Naive thymus-derived CD4-positive, alpha-beta T cell (primary cell): Measurements from ENCODE around the gene ARHGAP24. TPM values are rescaled to one million over a fixed set of nuclear protein-coding genes. Genes with fewer than 3 reads are reported as not detected.

ENCODE experiments used
- ATAC-seq: fragments of 150-1000 bp; cut with Tn5 transposase; 2 replicates; pipeline ENCODE4 v1.10.0; 2021; ENCODE audit warnings: mild to moderate bottlenecking, moderate library complexity
- CTCF ChIA-PET: fragments of 350-600 bp; sonication (Branson Sonifier 250); formaldehyde crosslinking; loops from one replicate; lab custom pipeline; 2021; ENCODE audit warnings: antibody characterized with exemption; lab: Charles Lee
- POLR2A ChIA-PET: fragments of 350-600 bp; sonication (Branson Sonifier 250); formaldehyde crosslinking; loops from one replicate; lab custom pipeline; 2021; ENCODE audit warnings: antibody characterized with exemption, inconsistent platforms; lab: Charles Lee
- DNase-seq, 9 donors: peaks; one replicate each; pipeline versions ENCODE4 v3.0.0 to v3.0.0-alpha.2; 2020 to 2022; ENCODE audit warnings: mixed read lengths in 1 of 9
- H3K27ac ChIP-seq: one replicate; pipeline ENCODE4 v1.7.0; 2013; ENCODE audit warnings: mild to moderate bottlenecking, low read depth, low read length, moderate library complexity
- H3K27me3 ChIP-seq, 2 donors: one replicate each; pipeline ENCODE4 v1.7.0; 2013; ENCODE audit warnings: low read length in 2 of 2, mild to moderate bottlenecking in 2 of 2, moderate library complexity in 2 of 2; ENCODE audit not compliant: control insufficient read depth in 2 of 2, insufficient read depth in 2 of 2
- H3K36me3 ChIP-seq, 3 experiments: 1 replicate in 2 of 3; 2 replicates in 1 of 3; pipeline ENCODE4 v1.7.0; 2013; ENCODE audit warnings: low read length in 3 of 3, mild to moderate bottlenecking in 3 of 3, moderate library complexity in 1 of 3; ENCODE audit not compliant: insufficient read depth in 3 of 3, control insufficient read depth in 2 of 3
- H3K4me1 ChIP-seq, 2 donors: one replicate each; pipeline ENCODE4 v1.7.0; 2013; ENCODE audit warnings: low read length in 2 of 2, mild to moderate bottlenecking in 2 of 2, moderate library complexity in 1 of 2; ENCODE audit not compliant: control insufficient read depth in 2 of 2, insufficient read depth in 2 of 2
- H3K4me3 ChIP-seq: 2 replicates; pipeline ENCODE4 v1.7.0; 2013; ENCODE audit warnings: mild to moderate bottlenecking, low read length
- H3K9me3 ChIP-seq, 3 experiments: 1 replicate in 2 of 3; 2 replicates in 1 of 3; pipeline ENCODE4 v1.7.0; 2013; ENCODE audit warnings: low read length in 3 of 3; ENCODE audit not compliant: control insufficient read depth in 2 of 3
- H3K27ac Mint-ChIP-seq, 9 donors: one replicate each; pipeline ENCODE4 v1.8.0; 2020 to 2022; ENCODE audit warnings: mixed read lengths in 9 of 9, mild to moderate bottlenecking in 8 of 9, moderate library complexity in 5 of 9, inconsistent platforms in 2 of 9
- H3K27me3 Mint-ChIP-seq, 5 donors: one replicate each; pipeline ENCODE4 v1.8.0; 2021 to 2022; ENCODE audit warnings: mixed read lengths in 5 of 5, mild to moderate bottlenecking in 1 of 5
- H3K36me3 Mint-ChIP-seq, 5 donors: one replicate each; pipeline ENCODE4 v1.8.0; 2020 to 2022; ENCODE audit warnings: mixed read lengths in 5 of 5, mild to moderate bottlenecking in 3 of 5, inconsistent platforms in 1 of 5
- H3K4me1 Mint-ChIP-seq, 7 donors: one replicate each; pipeline ENCODE4 v1.8.0; 2020 to 2022; ENCODE audit warnings: mixed read lengths in 7 of 7, mild to moderate bottlenecking in 3 of 7, inconsistent platforms in 1 of 7
- H3K4me3 Mint-ChIP-seq, 10 donors: one replicate each; pipeline ENCODE4 v1.8.0; 2020 to 2022; ENCODE audit warnings: mild to moderate bottlenecking in 10 of 10, mixed read lengths in 10 of 10, moderate library complexity in 6 of 10, inconsistent platforms in 2 of 10
- H3K9me3 Mint-ChIP-seq, 11 donors: one replicate each; pipeline ENCODE4 v1.8.0; 2020 to 2022; ENCODE audit warnings: mixed read lengths in 11 of 11, mild to moderate bottlenecking in 4 of 11, inconsistent platforms in 1 of 11, moderate library complexity in 1 of 11
- intact Hi-C, 2 donors: fragments of 100-400 bp; cut with micrococcal nuclease; formaldehyde crosslinking; loops; one replicate each; pipeline ENCODE4 v1.15.1; 2023
- polyA plus RNA-seq, 2 donors: library from polyadenylated mRNA; unstranded; fragments of 300-500 nt; fragmentation: Illumina TruSeq; gene quantifications; one replicate each; pipeline ENCODE4 v1.2.3, GENCODE V29; 2021
- total RNA-seq, 6 experiments: library from RNA in 5 of 6; stranded (reverse) in 5 of 6; gene quantifications; 1 replicate in 5 of 6; 2 replicates in 1 of 6; pipeline ENCODE4 v1.2.3 and lab custom pipeline; 2021 to 2026

Gene ARHGAP24
- total and polyA plus RNA-seq, 7 experiments from 2014 or later = 0.41 to 12.7 (median 1.3) TPM; not detected in 3

- Mint-ChIP-seq H3K27ac (no peak overlapping the region), H3K9me3 (peaks cover 0 to 4% (median 0%) of the 10 kb centered on the region in 11 donors), H3K27me3 (no peaks in the 10 kb centered on the region), H3K4me1 (no peaks in the 10 kb centered on the region), H3K4me3 (no peak overlapping the region), H3K36me3 (no peaks in the 10 kb centered on the region)
- POLR2A ChIA-PET = no interaction called here
- Histone ChIP-seq H3K27ac (no peak overlapping the region), H3K36me3 (no peaks in the 10 kb centered on the region), H3K9me3 (no peaks in the 10 kb centered on the region), H3K4me3 (no peak overlapping the region), H3K27me3 (no peaks in the 10 kb centered on the region), H3K4me1 (no peaks in the 10 kb centered on the region)
- ATAC-seq (no peak), DNase-seq (no peak)
- CTCF ChIA-PET = no interaction called here
- intact Hi-C loops = no loop called here
Observed at GRCh38 chr4:85573270-85573669, 98.3 kb downstream of the ARHGAP24 start.

- H3K27me3 ChIP-seq = no peaks in the 10 kb centered on the region
- ATAC-seq (no peak), DNase-seq (no peak)
- intact Hi-C loops = no loop called here
- H3K36me3 ChIP-seq = no peaks in the 10 kb centered on the region
- Mint-ChIP-seq H3K4me3 (no peak overlapping the region), H3K9me3 (peaks cover 0 to 4% (median 0%) of the 10 kb centered on the region in 11 donors), H3K36me3 (no peaks in the 10 kb centered on the region), H3K27me3 (no peaks in the 10 kb centered on the region), H3K4me1 (no peaks in the 10 kb centered on the region), H3K27ac (no peak overlapping the region)
- ChIA-PET CTCF (no interaction called here), POLR2A (no interaction called here)
- H3K4me3 ChIP-seq = no peak overlapping the region
- H3K9me3 ChIP-seq = no peaks in the 10 kb centered on the region
- H3K4me1 ChIP-seq = no peaks in the 10 kb centered on the region
- H3K27ac ChIP-seq = no peak overlapping the region
Observed at GRCh38 chr4:85577307-85577706, 102.4 kb downstream of the ARHGAP24 start.

- Histone ChIP-seq H3K4me1 (no peaks in the 10 kb centered on the region), H3K36me3 (no peaks in the 10 kb centered on the region), H3K27me3 (no peaks in the 10 kb centered on the region), H3K9me3 (no peaks in the 10 kb centered on the region), H3K4me3 (no peak overlapping the region), H3K27ac (no peak overlapping the region)
- H3K9me3 Mint-ChIP-seq = peaks cover 0 to 6% (median 0%) of the 10 kb centered on the region in 11 donors
- H3K27me3 Mint-ChIP-seq = no peaks in the 10 kb centered on the region
- POLR2A ChIA-PET = no interaction called here
- H3K4me1 Mint-ChIP-seq = no peaks in the 10 kb centered on the region
- no peak overlapping the region for H3K4me3 Mint-ChIP-seq
- DNase-seq (no peak), ATAC-seq (no peak)
- CTCF ChIA-PET = no interaction called here
- intact Hi-C loops = no loop called here
- H3K36me3 Mint-ChIP-seq = no peaks in the 10 kb centered on the region
- no peak overlapping the region for H3K27ac Mint-ChIP-seq
Observed at GRCh38 chr4:85579942-85580341, 105.0 kb downstream of the ARHGAP24 start.

- no peaks in the 10 kb centered on the region for H3K4me1 Mint-ChIP-seq
- ChIA-PET POLR2A (no interaction called here), CTCF (no interaction called here)
- ATAC-seq (no peak), DNase-seq (no peak)
- Histone ChIP-seq H3K27ac (no peak overlapping the region), H3K4me3 (no peak overlapping the region), H3K27me3 (no peaks in the 10 kb centered on the region), H3K9me3 (no peaks in the 10 kb centered on the region), H3K4me1 (no peaks in the 10 kb centered on the region), H3K36me3 (no peaks in the 10 kb centered on the region)
- H3K9me3 Mint-ChIP-seq = peaks cover 0 to 6% (median 0%) of the 10 kb centered on the region in 11 donors
- no peak overlapping the region for H3K27ac Mint-ChIP-seq
- no peaks in the 10 kb centered on the region for H3K27me3 Mint-ChIP-seq
- H3K36me3 Mint-ChIP-seq = no peaks in the 10 kb centered on the region
- intact Hi-C loops = no loop called here
- H3K4me3 Mint-ChIP-seq = no peak overlapping the region
Observed at GRCh38 chr4:85580489-85580888, 105.5 kb downstream of the ARHGAP24 start.

- ChIA-PET CTCF (no interaction called here), POLR2A (no interaction called here)
- Mint-ChIP-seq H3K4me1 (no peaks in the 10 kb centered on the region), H3K9me3 (peaks cover 0 to 10% (median 0%) of the 10 kb centered on the region in 11 donors), H3K27me3 (no peaks in the 10 kb centered on the region), H3K36me3 (no peaks in the 10 kb centered on the region), H3K4me3 (no peak overlapping the region), H3K27ac (no peak overlapping the region)
- ATAC-seq (no peak), DNase-seq (no peak)
- Histone ChIP-seq H3K27ac (no peak overlapping the region), H3K4me3 (no peak overlapping the region), H3K4me1 (no peaks in the 10 kb centered on the region), H3K36me3 (no peaks in the 10 kb centered on the region), H3K27me3 (no peaks in the 10 kb centered on the region), H3K9me3 (no peaks in the 10 kb centered on the region)
- intact Hi-C loops = no loop called here
Observed at GRCh38 chr4:85587952-85588351, 113.0 kb downstream of the ARHGAP24 start.

GRCh38 chr4:85591406-85592098, 116.6 kb downstream of the ARHGAP24 start:
- ChIA-PET POLR2A (no interaction called here), CTCF (no interaction called here)
- no peak overlapping the region for H3K4me3 Mint-ChIP-seq
- H3K9me3 Mint-ChIP-seq = peaks cover 0 to 9% (median 0%) of the 10 kb centered on the region in 11 donors
- Histone ChIP-seq H3K9me3 (no peaks in the 10 kb centered on the region), H3K27ac (no peak overlapping the region), H3K27me3 (no peaks in the 10 kb centered on the region), H3K36me3 (no peaks in the 10 kb centered on the region), H3K4me3 (no peak overlapping the region), H3K4me1 (no peaks in the 10 kb centered on the region)
- no peak for ATAC-seq
- no peaks in the 10 kb centered on the region for H3K36me3 Mint-ChIP-seq
- DNase-seq = no peak
- intact Hi-C loops = no loop called here
- no peak overlapping the region for H3K27ac Mint-ChIP-seq
- no peaks in the 10 kb centered on the region for H3K27me3 Mint-ChIP-seq
- H3K4me1 Mint-ChIP-seq = no peaks in the 10 kb centered on the region

- no peak for DNase-seq
- Mint-ChIP-seq H3K4me3 (no peak overlapping the region), H3K27ac (no peak overlapping the region), H3K27me3 (no peaks in the 10 kb centered on the region), H3K36me3 (no peaks in the 10 kb centered on the region), H3K4me1 (no peaks in the 10 kb centered on the region), H3K9me3 (peaks cover 0 to 9% (median 0%) of the 10 kb centered on the region in 11 donors)
- H3K9me3 ChIP-seq = no peaks in the 10 kb centered on the region
- CTCF ChIA-PET = no interaction called here
- no peaks in the 10 kb centered on the region for H3K36me3 ChIP-seq
- no peak overlapping the region for H3K27ac ChIP-seq
- no peak overlapping the region for H3K4me3 ChIP-seq
- intact Hi-C loops = no loop called here
- no peak for ATAC-seq
- no peaks in the 10 kb centered on the region for H3K4me1 ChIP-seq
- no peaks in the 10 kb centered on the region for H3K27me3 ChIP-seq
- POLR2A ChIA-PET = no interaction called here
Observed at GRCh38 chr4:85595098-85595775, 120.3 kb downstream of the ARHGAP24 start.
